Thyroid gland (tissue), 4 donors: ENCODE measurements around the gene PTPN14. TPM values are rescaled to one million over a fixed set of nuclear protein-coding genes. Genes with fewer than 3 reads are reported as not detected.

ENCODE experiments used
- DNase-seq, 2 donors: peaks; one replicate each; pipeline ENCODE4 v3.0.0-alpha.2; 2019
- H3K27ac ChIP-seq, 3 donors: fragments of 200-600 bp; sonication (generic); 1 replicate in 2 of 3; 2 replicates in 1 of 3; pipeline ENCODE4 v1.5.1; 2016 to 2019; ENCODE audit warnings: mild to moderate bottlenecking in 1 of 3, moderate library complexity in 1 of 3
- H3K27me3 ChIP-seq: fragments of 200-600 bp; sonication (generic); one replicate; pipeline ENCODE4 v1.5.1; 2019
- H3K36me3 ChIP-seq, 2 donors: fragments of 200-600 bp; sonication (generic); one replicate each; pipeline ENCODE4 v1.5.1; 2016 to 2019
- H3K4me1 ChIP-seq, 2 donors: fragments of 200-600 bp; sonication (generic); one replicate each; pipeline ENCODE4 v1.5.1; 2017 to 2019
- H3K4me3 ChIP-seq, 3 donors: fragments of 200-600 bp; sonication (generic); replicated peaks in 1 of 3; 1 replicate in 2 of 3; 2 replicates in 1 of 3; pipeline ENCODE4 v1.5.1; 2016; ENCODE audit warnings: mild to moderate bottlenecking in 1 of 3
- H3K9me3 ChIP-seq: fragments of 200-600 bp; sonication (generic); one replicate; pipeline ENCODE4 v1.5.1; 2017
- POLR2A ChIP-seq, 2 donors: fragments of 450-650 bp; IDR thresholded peaks; one replicate each; pipeline ENCODE4 v1.6.1; 2017; ENCODE audit warnings: antibody characterized with exemption in 2 of 2, mild to moderate bottlenecking in 2 of 2, moderate library complexity in 1 of 2
- WGBS, 2 donors: methylation state at CpG; one replicate each; pipeline ENCODE4 v1.1.5; 2017; 5-methylcytosine and 5-hydroxymethylcytosine counted together
- intact Hi-C: fragments of 100-400 bp; cut with DNase I; formaldehyde crosslinking; loops from one replicate; pipeline ENCODE4 v1.15.1; 2023
- total RNA-seq, 4 donors: library from RNA; depleted of rRNA; stranded (reverse); fragments of >200 nt; gene quantifications; one replicate each; pipeline ENCODE4 v1.2.3, GENCODE V29; 2016
- TF ChIP-seq, protein P1 (sequence below), 6 experiments: fragments of 200-600 bp in 3 of 6; fragments of 450-650 bp in 3 of 6; sonication (generic) in 3 of 6; IDR thresholded peaks; one replicate each; pipeline ENCODE4 v1.5.1; 2016 to 2019; ENCODE audit warnings: antibody characterized with exemption in 6 of 6, mild to moderate bottlenecking in 2 of 6, inconsistent platforms in 1 of 6, moderate library complexity in 1 of 6

PTPN14 gene
- total RNA-seq, 4 donors from 2014 or later, result 28.1 to 33.4 (median 31.8) TPM

DNA sequence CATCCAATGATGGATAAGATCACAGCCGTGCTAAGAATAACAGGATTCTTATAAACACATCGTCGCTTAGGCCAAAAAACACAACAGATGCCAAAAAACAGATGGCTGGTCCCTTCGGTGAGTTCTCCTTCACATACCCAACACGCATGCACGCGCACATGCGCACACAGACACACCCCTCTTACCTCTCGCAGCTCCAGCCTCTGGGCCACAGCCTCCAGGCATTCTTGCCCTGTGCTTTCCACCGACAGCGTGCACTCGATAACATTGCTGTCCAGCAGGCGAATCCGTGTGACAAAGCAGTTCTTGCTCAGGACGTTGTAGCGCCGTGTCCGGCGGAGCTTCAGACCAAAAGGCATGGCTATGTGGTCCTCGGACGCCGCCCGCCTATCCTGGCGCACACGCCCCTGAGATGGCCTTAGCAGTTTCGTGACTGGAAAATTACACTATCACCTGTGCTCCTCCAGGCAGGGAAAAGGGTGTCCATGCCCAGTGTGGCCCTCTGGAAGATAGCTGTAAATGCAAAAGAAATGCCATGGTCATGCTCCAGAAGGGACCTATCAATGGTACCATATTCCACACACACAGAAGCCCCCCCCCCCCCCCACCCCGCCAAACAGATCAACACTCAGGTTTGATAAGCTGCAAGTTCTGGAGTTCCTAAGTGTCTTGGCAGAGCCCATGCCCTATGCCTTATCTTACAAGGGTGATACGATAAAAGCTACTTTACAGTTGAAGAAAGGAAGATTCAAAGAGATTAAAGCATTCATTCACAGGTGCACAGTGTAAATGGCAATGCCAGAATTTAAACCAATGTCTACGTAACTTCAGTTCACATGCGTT is 86.7 kb downstream of the PTPN14 start:
- DNase-seq, result peak; percentile 33 to 42
- intact Hi-C loops, result loop anchor here (10.0 kb wide), 1 partner anchor 80 kb away; no protein-coding TSS in a partner anchor
- Histone ChIP-seq H3K27ac (peak overlapping the region in 2 of 3 donors; percentile 50 to 63), H3K27me3 (no peaks in the 10 kb centered on the region), H3K36me3 (no peaks in the 10 kb centered on the region), H3K4me1 (peaks cover 10 to 15% of the 10 kb centered on the region in 2 donors), H3K4me3 (no peak overlapping the region), H3K9me3 (no peaks in the 10 kb centered on the region)
- TF ChIP-seq POLR2A (IDR thresholded peaks at IDR 0.05), result no peak
- TF ChIP-seq, protein P1, sequence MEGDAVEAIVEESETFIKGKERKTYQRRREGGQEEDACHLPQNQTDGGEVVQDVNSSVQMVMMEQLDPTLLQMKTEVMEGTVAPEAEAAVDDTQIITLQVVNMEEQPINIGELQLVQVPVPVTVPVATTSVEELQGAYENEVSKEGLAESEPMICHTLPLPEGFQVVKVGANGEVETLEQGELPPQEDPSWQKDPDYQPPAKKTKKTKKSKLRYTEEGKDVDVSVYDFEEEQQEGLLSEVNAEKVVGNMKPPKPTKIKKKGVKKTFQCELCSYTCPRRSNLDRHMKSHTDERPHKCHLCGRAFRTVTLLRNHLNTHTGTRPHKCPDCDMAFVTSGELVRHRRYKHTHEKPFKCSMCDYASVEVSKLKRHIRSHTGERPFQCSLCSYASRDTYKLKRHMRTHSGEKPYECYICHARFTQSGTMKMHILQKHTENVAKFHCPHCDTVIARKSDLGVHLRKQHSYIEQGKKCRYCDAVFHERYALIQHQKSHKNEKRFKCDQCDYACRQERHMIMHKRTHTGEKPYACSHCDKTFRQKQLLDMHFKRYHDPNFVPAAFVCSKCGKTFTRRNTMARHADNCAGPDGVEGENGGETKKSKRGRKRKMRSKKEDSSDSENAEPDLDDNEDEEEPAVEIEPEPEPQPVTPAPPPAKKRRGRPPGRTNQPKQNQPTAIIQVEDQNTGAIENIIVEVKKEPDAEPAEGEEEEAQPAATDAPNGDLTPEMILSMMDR (IDR thresholded peaks at IDR 0.05), result no peak
- 76 to 87% methylated on average over 29 to 30 of the region's 30 CpGs for WGBS, 2 donors

DNA sequence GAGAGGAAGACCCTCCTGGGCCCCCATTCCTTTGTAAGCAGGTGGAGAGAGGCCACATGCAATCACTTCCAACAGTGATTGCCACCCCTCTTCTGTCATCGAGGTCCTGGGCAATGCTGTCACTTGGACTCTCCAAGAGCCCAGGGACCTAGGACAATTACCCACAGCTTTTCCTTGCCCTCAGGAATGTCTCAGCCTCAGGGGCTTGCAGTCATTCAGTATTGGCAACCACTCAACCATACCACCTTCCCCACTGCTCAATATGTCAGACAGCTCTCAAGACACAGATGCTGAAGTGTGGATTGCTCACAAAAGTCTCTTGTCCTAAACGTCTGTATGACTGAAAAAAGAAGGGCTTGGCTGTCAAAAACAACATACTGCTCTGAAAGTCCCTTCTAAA is 87.8 kb downstream of the PTPN14 start:
- Histone ChIP-seq H3K9me3 (no peaks in the 10 kb centered on the region), H3K36me3 (no peaks in the 10 kb centered on the region), H3K27ac (peak overlapping the region in 2 of 3 donors; percentile 56 to 63), H3K4me3 (no peak overlapping the region), H3K4me1 (peaks cover 10 to 15% of the 10 kb centered on the region in 2 donors), H3K27me3 (no peaks in the 10 kb centered on the region)
- TF ChIP-seq POLR2A (IDR thresholded peaks at IDR 0.05), result no peak
- TF ChIP-seq, protein P1 (IDR thresholded peaks at IDR 0.05), result no peak
- WGBS, 2 donors, result 26 to 29% methylated on average over 2 of the region's 2 CpGs
- intact Hi-C loops, result loop anchor here (10.0 kb wide), 1 partner anchor 81 kb away; no protein-coding TSS in a partner anchor
- peak in 1 of 2 donors; percentile 4 for DNase-seq

DNA sequence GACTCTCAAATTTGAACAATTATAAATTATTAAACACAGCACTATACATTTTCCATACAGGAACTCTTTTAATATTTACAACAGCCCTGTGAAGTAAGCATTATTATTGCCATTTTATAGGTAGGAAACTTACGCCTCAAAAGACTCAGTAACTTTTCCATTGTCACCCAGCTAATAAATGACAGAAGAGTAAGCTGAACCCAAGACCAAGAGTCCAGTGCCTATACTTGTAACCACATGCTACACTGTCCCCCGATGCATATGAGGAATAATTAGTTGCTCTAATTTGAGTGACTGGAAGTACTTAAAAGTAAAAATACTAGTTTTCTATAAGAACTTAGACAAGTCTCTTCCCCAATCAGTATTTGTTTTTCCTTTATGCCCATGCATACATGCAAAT is 88.5 kb downstream of the PTPN14 start:
- no peak for DNase-seq
- 97 to 99% methylated on average over 2 of the region's 2 CpGs for WGBS, 2 donors
- Histone ChIP-seq H3K4me1 (peaks cover 10 to 15% of the 10 kb centered on the region in 2 donors), H3K4me3 (no peak overlapping the region), H3K27me3 (no peaks in the 10 kb centered on the region), H3K27ac (no peak overlapping the region), H3K36me3 (no peaks in the 10 kb centered on the region), H3K9me3 (no peaks in the 10 kb centered on the region)
- TF ChIP-seq, protein P1 (IDR thresholded peaks at IDR 0.05), result no peak
- no peak for TF ChIP-seq POLR2A (IDR thresholded peaks at IDR 0.05)
- intact Hi-C loops, result loop anchor here (10.0 kb wide), 1 partner anchor 82 kb away; no protein-coding TSS in a partner anchor

DNA sequence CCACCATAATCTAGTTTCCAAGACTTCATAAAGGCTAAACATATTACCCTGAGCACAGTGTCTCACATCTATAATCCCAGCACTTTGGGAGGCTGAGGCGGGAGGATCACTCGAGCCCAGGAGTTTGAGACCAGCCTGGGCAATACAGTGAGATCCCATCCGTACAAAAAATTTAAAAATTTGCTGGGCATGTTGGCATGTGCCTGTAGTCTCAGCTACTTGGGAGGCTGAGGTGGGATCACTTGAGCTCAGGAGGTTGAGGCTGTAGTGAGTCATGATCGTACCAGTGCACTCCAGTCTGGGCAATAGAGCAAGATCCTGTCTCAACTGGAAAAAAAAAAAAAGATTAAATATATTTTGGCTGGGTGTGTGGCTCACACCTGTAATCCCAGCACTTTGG is 90.1 kb downstream of the PTPN14 start:
- no peak for DNase-seq
- Histone ChIP-seq H3K4me1 (peaks cover 10 to 15% of the 10 kb centered on the region in 2 donors), H3K27me3 (no peaks in the 10 kb centered on the region), H3K9me3 (no peaks in the 10 kb centered on the region), H3K27ac (no peak overlapping the region), H3K36me3 (no peaks in the 10 kb centered on the region), H3K4me3 (no peak overlapping the region)
- WGBS, 2 donors, result 95 to 98% methylated on average over 4 of the region's 4 CpGs
- intact Hi-C loops, result loop anchor here (10.0 kb wide), 1 partner anchor 83 kb away; no protein-coding TSS in a partner anchor
- TF ChIP-seq, protein P1 (IDR thresholded peaks at IDR 0.05), result no peak
- no peak for TF ChIP-seq POLR2A (IDR thresholded peaks at IDR 0.05)
